Left lung (tissue), 14 donors: ENCODE data around the gene ISL2. TPM values are rescaled to one million over a fixed set of nuclear protein-coding genes. Genes with fewer than 3 reads are reported as not detected.
A peak's percentile ranks its signal among the peaks of the same experiment; 100 is the strongest.
"Not testable (repeated sequence)": the region's sequence is repeated elsewhere in the genome, so short reads cannot be mapped to it uniquely, and the experiment has no call there.

Source experiments
- ATAC-seq: fragments of 200-7000 bp; cut with Tn5 transposase; one replicate; pipeline ENCODE4 v1.9.1; 2020; ENCODE audit warnings: moderate library complexity
- DNase-seq, 4 donors: peaks; one replicate each; pipeline ENCODE4 v3.0.0-alpha.2; 2013 to 2020
- H3K27ac ChIP-seq, 2 donors: fragments of 200-600 bp; sonication (generic) in 1 of 2; one replicate each; pipeline versions ENCODE4 v1.5.0 to v1.8.0; 2020 to 2021
- H3K27me3 ChIP-seq, 2 donors: fragments of 200-600 bp; sonication (generic) in 1 of 2; one replicate each; pipeline versions ENCODE4 v1.5.0 to v1.8.0; 2020 to 2021
- H3K36me3 ChIP-seq, 2 donors: fragments of 200-600 bp; sonication (generic) in 1 of 2; one replicate each; pipeline versions ENCODE4 v1.5.0 to v1.8.0; 2020 to 2021
- H3K4me1 ChIP-seq, 2 donors: fragments of 200-600 bp; one replicate each; pipeline ENCODE4 v1.8.0; 2021
- H3K4me3 ChIP-seq, 2 donors: fragments of 200-600 bp; sonication (generic) in 1 of 2; one replicate each; pipeline versions ENCODE4 v1.5.0 to v1.8.0; 2020 to 2021; ENCODE audit warnings: mild to moderate bottlenecking in 1 of 2
- H3K9me3 ChIP-seq, 2 donors: fragments of 200-600 bp; sonication (generic) in 1 of 2; one replicate each; pipeline versions ENCODE4 v1.5.0 to v1.8.0; 2020 to 2021
- CTCF ChIP-seq, 2 donors: fragments of 200-600 bp; sonication (generic) in 1 of 2; IDR thresholded peaks; one replicate each; pipeline versions ENCODE4 v1.5.0 to v1.8.0; 2021; ENCODE audit warnings: antibody characterized with exemption in 2 of 2
- intact Hi-C, 2 donors: fragments of 100-400 bp; cut with DNase I; formaldehyde crosslinking; loops; one replicate each; pipeline versions ENCODE4 v1.11.2 to v1.14.2; 2022
- long read RNA-seq, 12 donors: library from polyadenylated mRNA in 2 of 12; unstranded in 2 of 12; transcript quantifications; one replicate each; pipeline ENCODE4 v2.0.0 and lab custom pipeline, GENCODE V29; 2019 to 2026
- polyA plus RNA-seq, 6 donors: library from polyadenylated mRNA; unstranded; fragments of 120-200 nt; gene quantifications; one replicate each; pipeline ENCODE4 v1.2.1, GENCODE V29; 2013; ENCODE audit not compliant: insufficient read length in 6 of 6
- total RNA-seq, 2 donors: library from RNA; stranded (reverse); fragmentation: NEBNext Ultra II Directional; extraction: Animal tissue kit (Norgen Biotek cat#: 25700); gene quantifications; one replicate each; pipeline ENCODE4 v1.2.1, GENCODE V29; 2021
- donor health status: DM: no; HTN: yes; CAD: no.
- donor health status: DM: no; HTN: no; CAD: no.

The ISL2 gene
- total RNA-seq (under 1 TPM; 0.17 to 0.39 TPM), polyA plus RNA-seq (under 1 TPM in 2 of 6 donors, not detected in 4; 0.11 to 0.14 TPM)
- long read RNA-seq, donor 1: 0 reads
- long read RNA-seq, donor 2: 0 reads
- long read RNA-seq, donor 3: 0 reads
- long read RNA-seq, donor 4: 0 reads
- long read RNA-seq, donor 5: 0 reads
- long read RNA-seq, donor 6: 0 reads
- long read RNA-seq, donor 7: 0 reads
- long read RNA-seq, donor 8: 0 reads
- long read RNA-seq, donor 9: 0 reads
- long read RNA-seq, donor 10: 0 reads
- long read RNA-seq, donor 11: 0 reads
- long read RNA-seq, donor 12: 0 reads

DNA sequence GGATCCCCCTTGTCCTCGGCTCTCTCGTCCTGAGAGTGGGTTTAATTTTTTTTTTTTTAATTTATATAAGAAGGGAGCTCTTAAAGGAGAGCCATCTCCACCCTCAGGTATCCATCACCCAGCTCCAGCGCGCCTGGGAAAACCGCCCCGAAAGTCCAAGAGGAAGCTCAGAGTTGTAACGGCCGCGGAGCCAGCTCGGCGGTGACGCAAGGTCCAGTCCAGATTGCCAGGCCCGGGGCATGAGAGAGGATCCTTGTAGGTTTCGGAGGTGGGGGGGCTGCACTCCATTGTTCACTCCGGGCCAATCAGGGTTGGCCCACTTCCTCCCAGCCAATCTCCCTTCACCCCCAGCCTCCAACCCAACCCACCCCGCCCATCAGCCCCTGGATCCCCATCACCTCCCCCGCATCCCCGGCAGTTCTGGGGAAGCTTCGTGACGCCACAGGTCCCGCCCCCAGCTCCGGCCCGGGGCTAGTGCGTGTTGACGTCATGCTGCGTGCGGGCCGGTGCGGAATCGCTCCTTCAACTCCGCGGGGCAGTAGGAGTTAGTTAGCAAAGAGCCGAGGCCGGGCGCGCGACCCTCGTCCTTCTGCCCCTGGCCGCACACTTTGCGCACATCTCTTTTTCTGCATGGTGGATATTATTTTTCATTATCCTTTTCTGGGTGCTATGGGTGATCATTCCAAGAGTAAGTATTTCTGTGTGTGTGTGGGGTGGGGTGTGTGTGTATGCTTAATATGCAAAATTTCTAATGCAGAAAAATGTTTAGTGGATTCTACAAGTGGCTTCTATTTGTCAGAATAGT, at the start of gene ISL2:
TSS of gene ISL2 (plus strand) at position 520 of the 805 bp plus-strand sequence. CDS start at position 631, 111 bp downstream.
- no peak for TF ChIP-seq CTCF (IDR thresholded peaks at IDR 0.05)
- H3K4me3 ChIP-seq: peak within 1 kb of the TSS in 1 of 2 donors; percentile 39
- ATAC-seq (peak; percentile 31), DNase-seq (peak in 2 of 4 donors; percentile 77 to 94)
- H3K27ac ChIP-seq: peak within 1 kb of the TSS in 1 of 2 donors; percentile 74
- intact Hi-C loops: no loop called here
- H3K4me1 ChIP-seq: peaks cover 9 to 61% of the 10 kb centered on the region in 2 donors
- no peaks in the 10 kb centered on the region for H3K9me3 ChIP-seq
- peaks cover 82 to 93% of the 10 kb centered on the region in 2 donors for H3K27me3 ChIP-seq
- H3K36me3 ChIP-seq: no peaks in the 10 kb centered on the region

DNA sequence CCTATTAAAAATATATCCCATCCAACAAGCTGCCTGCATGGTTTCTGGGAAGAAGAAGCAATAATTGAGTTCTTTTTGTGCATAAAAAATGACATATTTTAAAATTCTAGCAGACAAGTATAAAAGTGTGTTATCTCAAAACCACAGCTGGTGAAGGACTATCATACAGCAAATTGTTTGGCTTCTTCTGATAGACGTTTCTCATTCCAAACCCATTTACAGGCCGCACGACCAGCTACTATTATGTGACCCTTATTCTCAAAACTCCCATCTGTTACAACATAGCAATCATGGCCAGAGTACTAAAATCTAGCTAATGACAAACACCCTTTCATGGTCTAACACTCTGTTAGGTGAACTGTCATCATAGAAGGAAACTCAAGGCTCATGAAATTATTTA, 47.0 kb upstream of the ISL2 start:
- no peaks in the 10 kb centered on the region for H3K9me3 ChIP-seq
- intact Hi-C loops: no loop called here
- no peak for TF ChIP-seq CTCF (IDR thresholded peaks at IDR 0.05)
- ATAC-seq (no peak), DNase-seq (no peak)
- peaks cover 0 to 19% of the 10 kb centered on the region in 2 donors for H3K4me1 ChIP-seq
- H3K27me3 ChIP-seq: no peaks in the 10 kb centered on the region
- H3K36me3 ChIP-seq: peaks cover 0 to 47% of the 10 kb centered on the region in 2 donors
- H3K27ac ChIP-seq: no peak overlapping the region
- H3K4me3 ChIP-seq: no peak overlapping the region

DNA sequence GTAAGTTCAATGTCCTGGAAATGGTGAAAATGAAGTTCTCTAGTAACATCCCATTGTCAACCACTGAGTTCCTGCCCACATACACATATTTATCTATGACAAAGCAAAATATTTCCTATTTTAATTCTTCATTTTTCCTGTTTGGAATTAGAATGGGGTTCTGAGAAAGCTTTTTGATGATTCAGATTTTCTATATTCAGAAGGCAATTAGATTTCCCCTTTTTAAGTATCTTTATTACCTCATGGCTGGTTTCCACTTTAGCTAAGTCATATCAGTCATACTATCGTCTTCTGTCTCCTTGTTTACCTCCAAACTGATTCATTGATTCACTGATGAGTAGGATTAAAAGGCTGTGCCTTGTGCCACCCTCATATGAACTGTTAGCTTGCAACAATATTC, 43.2 kb upstream of the ISL2 start:
- H3K27me3 ChIP-seq: no peaks in the 10 kb centered on the region
- peaks cover 0 to 6% of the 10 kb centered on the region in 2 donors for H3K4me1 ChIP-seq
- intact Hi-C loops: no loop called here
- H3K27ac ChIP-seq: no peak overlapping the region
- ATAC-seq (no peak), DNase-seq (no peak)
- H3K9me3 ChIP-seq: no peaks in the 10 kb centered on the region
- TF ChIP-seq CTCF (IDR thresholded peaks at IDR 0.05): no peak
- no peak overlapping the region for H3K4me3 ChIP-seq
- peaks cover 0 to 16% of the 10 kb centered on the region in 2 donors for H3K36me3 ChIP-seq

- H3K27me3 ChIP-seq, DNase-seq, H3K9me3 ChIP-seq, intact Hi-C loops, ATAC-seq, H3K4me3 ChIP-seq, H3K27ac ChIP-seq: not testable (repeated sequence)
- Histone ChIP-seq H3K4me1 (peaks cover 5 to 17% of the 10 kb centered on the region in 2 donors), H3K36me3 (peaks cover 0 to 16% of the 10 kb centered on the region in 2 donors)
Measured at GRCh38 chr15:76294463-76294862, 42.1 kb upstream of the ISL2 start.

DNA sequence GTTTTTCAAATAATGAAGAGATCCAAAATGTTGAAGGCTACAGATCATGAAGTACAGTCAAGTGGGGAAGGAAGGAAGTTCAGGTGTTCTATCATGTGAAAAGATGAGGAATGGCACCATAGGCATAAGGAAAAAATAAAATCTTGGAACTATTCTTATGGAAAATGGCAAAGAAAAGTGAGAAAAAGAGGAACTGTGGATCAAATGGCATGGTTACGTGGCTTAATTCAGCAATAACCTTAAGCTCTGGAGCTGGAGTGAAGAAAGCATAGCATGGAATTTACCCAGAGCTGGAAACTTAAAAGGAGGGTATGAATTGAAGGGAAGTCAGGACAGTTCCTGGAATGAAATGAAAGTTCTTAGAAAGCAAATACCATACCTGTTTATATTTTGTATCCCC, 39.7 kb upstream of the ISL2 start:
- no peak for TF ChIP-seq CTCF (IDR thresholded peaks at IDR 0.05)
- intact Hi-C loops: no loop called here
- no peak for DNase-seq
- Histone ChIP-seq H3K27me3 (no peaks in the 10 kb centered on the region), H3K4me3 (no peak overlapping the region), H3K36me3 (peaks cover 0 to 5% of the 10 kb centered on the region in 2 donors), H3K9me3 (no peaks in the 10 kb centered on the region), H3K27ac (no peak overlapping the region), H3K4me1 (peaks cover 5 to 27% of the 10 kb centered on the region in 2 donors)
- ATAC-seq: no peak

DNA sequence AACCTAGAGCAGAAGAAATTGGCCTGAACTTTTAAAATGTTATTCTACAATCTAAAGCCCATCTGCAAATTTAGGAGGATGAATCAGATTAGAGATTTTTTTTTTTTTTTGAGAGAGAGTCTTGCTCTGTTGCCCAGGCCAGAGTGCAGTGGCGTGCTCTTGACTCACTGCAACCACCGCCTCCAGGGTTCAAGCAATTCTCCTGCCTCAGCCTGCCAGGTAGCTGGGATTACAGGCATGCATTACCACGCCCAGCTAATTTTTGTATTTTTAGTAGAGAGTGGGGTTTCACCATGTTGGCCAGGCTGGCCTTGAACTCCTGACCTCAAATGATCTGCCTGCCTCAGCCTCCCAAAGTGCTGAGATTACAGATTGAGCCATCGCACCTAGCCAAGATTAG, 38.6 kb upstream of the ISL2 start:
- not testable (repeated sequence) for H3K27me3 ChIP-seq

More for the DNA sequence above, 38.6 kb upstream of the ISL2 start:
- H3K4me3 ChIP-seq, H3K27ac ChIP-seq, ATAC-seq, H3K36me3 ChIP-seq, DNase-seq, intact Hi-C loops, H3K9me3 ChIP-seq: not testable (repeated sequence)
- peaks cover 5 to 27% of the 10 kb centered on the region in 2 donors for H3K4me1 ChIP-seq
